ENCODE data around the gene MAP4K5.

MAP4K5 gene

DNA sequence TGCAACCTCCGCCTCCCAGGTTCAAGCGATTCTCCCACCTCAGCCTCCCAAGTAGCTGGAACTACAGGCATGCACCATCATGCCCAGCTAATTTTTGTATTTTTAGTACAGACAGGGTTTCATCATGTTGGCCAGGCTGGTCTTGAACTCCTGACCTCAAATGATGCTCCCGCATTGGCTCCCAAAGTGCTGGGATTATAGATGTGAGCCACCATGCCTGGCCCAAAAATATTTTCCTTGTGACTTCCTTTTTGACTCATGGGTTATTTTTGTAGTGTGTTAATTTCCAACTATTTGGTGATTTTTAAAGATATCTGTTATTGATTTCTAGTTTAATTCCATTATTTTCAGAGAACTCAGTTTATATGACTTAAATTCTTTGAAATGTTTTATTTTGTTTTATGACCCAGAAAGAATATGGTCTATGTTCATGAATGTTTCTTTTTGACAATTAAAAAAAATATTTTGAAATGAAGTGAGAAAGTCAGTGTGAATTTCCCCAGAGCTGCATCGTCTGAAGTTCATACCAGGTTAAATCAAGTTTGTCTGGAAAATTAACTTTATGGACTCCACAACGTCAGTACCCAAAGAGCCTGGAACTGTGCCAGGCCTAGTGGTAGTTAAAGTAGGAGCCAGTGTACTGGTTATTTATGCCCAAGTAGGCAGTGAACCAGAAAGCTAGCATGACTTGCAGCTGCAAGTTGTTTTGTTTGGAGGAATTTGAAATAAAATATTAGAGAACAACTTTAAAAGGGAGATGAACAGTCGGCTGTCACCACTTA lies 132.9 kb downstream of the MAP4K5 start:
- no peak for DNase-seq (ENCODE audit: low read depth)

DNA sequence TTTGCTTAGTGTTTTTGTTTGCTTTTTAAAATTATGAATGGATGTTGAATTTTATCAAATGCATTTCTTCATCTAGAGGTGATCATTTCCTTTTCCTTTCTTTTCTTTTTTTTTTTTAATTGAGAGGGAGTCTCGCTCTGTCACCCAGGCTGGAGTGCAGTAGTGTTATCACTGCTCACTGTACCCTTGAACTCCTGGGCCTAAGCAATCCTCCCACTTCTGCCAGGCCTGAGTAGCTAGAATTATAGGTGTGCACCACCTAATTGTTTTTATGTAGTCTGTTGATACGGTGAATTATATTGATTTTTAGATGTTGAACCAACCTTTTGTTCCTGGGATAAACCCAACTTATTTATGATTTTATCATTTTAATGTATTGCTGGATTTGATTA lies 134.2 kb downstream of the MAP4K5 start:
- DNase-seq (ENCODE audit: low read depth): no peak

DNA sequence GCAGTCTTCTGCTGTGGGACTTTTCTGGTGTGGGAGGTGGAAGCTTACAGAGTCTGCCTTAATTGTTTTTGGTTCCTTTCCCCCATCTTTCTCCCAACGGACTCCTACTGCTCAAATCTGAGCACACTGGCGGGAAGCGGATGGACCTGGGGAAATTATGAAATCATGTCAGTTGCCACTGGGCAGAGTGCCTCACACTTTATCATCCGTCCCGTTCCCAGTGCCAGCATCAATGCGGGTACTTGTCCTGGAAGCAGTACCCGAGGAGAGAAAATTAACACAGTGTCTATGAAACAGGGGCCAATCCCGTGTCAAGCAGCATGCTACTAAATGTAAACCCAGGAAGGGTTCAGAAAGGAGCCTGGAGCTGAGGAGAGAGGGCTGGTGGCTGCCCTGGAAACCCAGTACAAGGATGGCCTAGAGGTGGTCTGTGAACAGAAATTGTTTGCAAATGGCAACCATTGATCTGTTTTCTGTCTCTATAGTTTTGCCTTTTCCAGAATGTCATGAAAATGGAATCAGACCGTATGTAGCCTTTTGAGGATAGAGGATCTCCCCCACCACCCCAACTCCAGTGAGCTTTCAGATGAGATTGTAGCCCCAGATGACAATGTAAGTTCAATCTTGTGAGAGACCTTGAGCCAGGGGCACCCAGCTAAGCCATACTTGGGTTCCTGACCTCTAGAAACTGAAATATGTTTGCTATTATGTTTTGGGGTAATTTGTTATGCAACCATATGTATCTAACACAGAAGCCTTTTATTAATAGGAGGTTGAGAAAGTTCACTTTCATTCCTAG lies 134.8 kb downstream of the MAP4K5 start:
- no peak for DNase-seq (ENCODE audit: low read depth)

DNA sequence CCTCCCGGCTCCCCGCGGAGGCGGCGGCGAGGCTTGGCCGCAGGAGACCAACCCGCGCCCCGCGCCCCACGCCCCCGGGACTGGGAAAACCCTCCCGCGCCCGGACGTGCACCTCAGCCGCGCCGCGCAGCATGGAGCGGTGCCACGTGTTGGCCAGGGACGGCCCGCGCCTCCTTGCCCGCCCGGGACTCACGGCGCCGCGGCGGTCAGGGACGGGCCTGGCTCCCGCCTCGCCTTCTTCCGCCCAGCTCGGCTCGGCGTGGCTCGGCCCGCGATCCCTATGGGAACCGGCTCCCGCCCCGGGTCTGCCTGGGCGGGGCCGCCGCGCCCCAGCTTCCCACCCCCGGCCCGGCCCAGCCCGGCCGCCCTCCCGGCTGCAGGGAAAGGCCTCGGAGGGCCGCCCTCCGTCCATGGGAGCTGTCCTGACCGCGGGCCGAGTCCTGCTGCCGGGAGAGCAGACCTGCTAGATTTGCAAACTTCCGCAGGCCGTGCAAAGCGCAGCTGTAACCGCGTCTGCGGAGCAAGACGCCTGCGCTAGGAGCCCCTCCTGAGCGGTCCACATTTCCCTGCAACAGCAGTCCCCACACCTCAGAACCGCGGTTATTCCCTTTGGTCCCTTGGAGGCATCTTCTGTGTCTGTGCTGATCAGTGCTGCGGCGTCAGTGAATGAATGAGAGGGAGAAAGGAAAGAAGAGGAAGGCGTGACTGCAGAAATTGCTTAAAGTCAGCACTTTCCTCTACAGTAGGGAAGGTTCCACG lies 135.6 kb downstream of the MAP4K5 start, which contains the start of gene CDKL1:
Gene CDKL1 (minus strand): TSS at position 251 of the 759 bp plus-strand sequence. CDS start 1,013 bp downstream, outside the sequence.
- DNase-seq (ENCODE audit: low read depth): no peak

DNA sequence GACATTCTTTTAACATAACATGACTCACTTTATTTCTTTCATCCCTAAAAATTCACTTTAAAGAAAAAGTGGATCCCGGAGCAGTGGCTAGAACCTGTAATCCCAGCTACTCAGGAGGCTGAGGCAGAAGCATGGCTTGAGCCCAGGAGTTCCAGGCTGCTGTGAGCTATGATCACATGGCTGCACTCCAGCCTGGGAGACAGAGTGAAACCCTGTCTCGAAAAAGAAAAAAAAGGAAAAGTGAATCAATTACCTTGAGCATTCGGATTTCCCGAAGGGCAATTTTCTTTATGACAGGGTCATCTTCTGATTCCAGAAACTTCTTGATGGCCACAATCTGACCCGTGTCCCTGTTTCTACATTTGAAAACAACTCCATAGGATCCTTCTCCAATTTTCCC lies 136.9 kb downstream of the MAP4K5 start:
- no peak for DNase-seq (ENCODE audit: low read depth)

DNA sequence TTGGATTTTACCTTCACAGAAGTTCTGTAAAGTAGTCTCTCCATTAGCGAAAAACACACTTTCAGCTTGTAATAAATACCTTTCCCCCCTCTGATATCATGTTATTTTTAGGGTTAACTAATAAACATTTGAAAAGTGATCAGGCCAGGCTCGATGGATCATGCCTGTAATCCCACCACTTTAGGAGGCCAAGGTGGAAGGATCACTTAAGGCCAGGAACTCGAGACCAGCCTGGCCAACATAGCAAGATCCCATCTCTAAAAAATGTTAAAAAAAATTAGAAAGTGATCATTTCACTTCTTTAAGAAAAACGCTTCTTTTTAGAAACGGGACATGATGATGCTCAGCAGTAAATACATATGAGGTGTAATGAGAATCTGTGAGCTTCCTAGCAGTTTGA lies 137.7 kb downstream of the MAP4K5 start:
- DNase-seq (ENCODE audit: low read depth): no peak

DNA sequence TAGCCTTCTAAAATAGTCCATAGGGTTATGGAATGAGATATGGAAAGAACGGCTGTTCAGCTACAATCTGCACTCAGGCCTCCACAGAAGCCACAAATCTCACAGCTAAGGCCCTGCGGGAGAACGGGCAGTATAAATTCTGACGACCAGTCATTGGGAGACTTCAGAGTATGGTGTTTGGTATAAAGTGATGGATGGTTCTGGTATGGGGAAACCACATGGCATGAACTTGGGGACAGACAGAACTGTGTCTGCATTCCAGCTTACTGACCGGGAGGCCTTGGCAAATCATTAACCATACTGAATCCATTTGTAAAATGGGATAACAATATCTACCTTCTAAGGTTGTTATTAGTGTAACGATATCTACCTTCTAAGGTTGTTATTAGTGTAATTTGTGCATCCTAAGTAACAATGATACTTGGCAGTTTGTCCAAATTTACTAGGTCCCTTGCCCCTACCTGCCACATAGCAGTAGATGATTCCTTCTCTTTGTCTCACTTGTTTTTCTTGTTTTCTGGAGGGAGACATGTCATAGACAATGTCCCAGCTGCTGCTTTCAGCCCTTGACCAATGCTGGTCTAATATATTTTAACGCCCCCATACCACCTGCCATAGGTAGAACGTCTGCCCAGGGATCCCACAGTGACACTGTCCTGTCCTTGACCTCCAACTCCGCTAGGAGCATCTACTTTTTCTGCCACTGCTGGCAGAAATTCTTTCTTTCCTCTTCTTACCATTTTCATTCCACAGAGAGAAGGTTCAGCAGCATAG lies 142.5 kb downstream of the MAP4K5 start:
- no peak for DNase-seq (ENCODE audit: low read depth)

DNA sequence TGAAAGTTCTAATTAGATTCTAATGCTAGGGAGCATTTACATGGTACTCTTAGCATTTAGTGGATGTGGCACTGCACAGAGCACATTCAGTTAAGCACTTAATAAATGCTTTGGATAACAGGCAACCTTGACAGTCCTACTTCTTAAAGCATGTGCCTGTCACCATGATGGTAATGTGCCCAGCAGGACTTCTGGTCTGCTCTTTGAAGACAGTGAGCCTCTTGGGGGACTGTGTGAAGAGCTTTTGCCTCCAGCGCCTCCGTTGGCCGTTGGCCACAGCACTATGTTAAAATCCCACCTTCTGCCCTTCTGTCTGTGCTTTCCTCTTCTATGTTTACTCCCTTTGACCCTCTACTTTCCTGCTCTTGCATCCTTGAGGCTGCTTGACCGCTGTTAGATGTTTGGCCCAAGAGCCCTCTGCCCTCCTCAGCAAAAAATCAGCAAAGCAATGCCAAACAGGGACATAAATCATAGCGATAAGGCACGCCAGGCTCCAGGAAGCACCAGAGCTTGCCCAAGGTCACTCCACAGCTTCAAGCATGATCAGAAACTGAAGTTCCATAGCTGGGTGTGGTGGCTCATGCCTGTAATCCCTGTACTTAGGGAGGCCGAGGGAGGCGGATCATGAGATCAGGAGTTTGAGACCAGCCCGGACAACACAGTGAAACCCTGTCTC lies 144.0 kb downstream of the MAP4K5 start:
- no peak for DNase-seq (ENCODE audit: low read depth)

DNA sequence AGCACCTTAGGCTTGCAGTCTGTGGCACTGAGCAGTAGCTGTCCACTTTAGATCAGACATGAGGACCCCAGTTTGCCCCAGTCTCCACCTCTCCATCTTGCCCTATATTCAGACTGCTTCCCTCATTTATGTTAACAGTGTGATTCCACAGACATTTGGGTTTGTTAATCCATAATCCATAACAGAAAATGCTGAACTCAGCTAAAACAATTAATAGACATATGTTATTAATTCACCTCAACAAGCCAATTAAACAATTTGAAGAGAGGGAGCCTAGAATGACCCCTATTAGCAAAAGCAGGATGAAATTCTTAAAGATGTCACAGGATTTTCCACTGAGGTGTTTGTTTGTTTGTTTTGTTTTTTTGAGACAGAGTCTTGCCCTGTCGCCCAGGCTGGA lies 144.8 kb downstream of the MAP4K5 start:
- DNase-seq (ENCODE audit: low read depth): no peak

DNA sequence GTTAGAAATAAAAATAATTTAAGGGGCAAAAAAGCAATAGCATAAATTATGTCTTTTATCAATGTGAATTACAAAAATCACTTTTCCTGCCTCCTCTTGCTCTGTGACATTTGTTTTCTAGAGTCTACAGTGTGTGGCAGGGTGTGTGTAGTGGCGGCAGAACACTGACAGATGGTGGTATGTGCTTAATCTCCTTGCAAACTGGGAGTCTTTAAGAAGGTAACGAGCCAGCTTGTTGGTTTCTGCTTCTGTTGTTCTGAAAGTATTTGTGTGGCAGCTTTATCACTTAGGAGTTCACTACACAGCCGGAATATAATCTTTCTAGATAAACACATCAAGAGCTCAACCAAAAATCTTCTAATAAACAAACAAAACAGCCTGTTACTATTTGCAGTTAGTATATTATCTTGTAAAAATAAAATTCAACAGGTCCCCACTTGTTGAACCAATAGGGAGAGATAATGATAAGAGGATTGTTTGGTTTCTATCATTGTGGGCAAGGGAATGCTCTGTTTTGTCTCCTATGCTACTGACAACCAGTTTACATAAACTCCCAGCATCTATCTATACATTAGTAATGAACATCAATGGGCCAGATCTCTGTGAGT lies 148.6 kb downstream of the MAP4K5 start:
- DNase-seq (ENCODE audit: low read depth): no peak

DNA sequence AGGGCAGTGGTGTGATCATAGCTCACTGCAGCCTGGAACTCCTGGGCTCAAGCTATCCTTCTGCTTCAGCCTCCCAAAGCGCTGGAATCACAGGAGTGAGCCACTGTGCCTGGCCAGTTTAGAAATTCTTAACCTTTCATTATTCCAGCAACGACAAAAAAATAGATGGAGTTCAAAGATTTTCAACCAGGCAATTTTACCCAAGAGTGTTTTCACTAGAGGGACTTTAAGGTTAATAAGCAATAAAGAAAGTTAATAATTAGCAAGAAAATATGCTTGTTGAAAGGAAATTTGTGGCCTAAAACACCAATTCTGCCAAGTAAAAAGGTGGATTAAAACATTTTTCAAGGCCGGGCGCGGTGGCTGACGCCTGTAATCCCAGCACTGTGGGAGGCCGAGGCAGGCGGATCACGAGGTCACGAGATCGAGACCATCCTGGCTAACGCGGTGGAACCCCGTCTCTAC lies 150.5 kb downstream of the MAP4K5 start:
- DNase-seq (ENCODE audit: low read depth): no peak

DNA sequence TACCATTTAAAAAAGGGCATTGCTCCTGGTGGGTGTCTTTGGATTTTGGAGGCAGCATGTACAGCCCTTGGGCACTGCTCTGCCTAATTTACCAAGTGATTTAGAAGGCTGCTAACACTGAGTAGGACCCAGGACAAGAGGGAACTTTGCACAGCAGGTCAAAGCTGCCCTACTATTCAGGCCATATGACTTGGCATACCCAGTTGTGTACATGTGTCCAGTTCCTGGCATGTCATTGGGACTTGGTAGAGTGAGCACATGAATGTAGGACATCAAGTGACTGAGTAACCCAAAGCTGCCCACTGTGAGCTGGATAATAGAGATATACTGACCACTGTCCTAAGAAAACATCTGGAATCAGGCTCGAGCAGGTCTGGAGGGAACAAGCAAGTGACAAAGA lies 151.4 kb downstream of the MAP4K5 start:
- no peak for DNase-seq (ENCODE audit: low read depth)

DNA sequence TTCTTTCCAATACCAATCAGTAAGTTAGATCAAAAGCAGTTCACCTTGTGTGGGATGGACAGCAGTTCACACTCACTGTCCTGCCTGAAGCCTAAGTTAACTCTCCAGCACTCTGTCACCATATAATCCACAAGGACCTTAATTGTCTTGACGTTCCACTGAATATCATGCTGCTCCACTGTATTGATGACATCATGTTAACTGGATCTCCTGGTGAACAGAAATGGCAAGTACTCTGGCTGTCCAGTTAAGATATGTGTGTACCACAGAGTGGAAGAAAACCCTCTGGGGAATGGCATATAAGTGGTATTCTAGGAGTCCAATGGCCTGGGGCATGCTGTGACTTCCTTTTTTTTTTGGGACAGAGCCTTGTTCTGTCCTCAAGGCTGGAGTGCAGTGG lies 151.9 kb downstream of the MAP4K5 start:
- DNase-seq (ENCODE audit: low read depth): no peak

DNA sequence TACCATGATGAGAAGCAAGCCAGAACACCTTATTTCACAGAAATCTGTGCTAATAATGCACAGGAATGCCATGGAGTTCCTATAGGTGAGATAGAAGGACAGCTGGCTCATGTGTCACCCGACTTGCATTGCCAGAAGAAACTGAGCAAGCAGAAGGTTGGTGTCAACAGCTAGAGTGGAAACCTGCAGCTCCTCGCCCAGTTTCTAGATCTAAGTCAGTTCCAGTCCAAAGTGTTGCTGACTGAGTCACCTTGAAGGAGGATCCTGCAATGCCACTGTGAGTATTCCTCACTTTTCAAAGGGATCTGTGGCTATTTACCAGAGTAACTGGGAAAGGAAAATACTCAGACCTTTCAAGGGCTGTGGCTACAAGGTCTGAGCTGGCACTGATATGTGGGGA lies 152.8 kb downstream of the MAP4K5 start:
- no peak for DNase-seq (ENCODE audit: low read depth)

DNA sequence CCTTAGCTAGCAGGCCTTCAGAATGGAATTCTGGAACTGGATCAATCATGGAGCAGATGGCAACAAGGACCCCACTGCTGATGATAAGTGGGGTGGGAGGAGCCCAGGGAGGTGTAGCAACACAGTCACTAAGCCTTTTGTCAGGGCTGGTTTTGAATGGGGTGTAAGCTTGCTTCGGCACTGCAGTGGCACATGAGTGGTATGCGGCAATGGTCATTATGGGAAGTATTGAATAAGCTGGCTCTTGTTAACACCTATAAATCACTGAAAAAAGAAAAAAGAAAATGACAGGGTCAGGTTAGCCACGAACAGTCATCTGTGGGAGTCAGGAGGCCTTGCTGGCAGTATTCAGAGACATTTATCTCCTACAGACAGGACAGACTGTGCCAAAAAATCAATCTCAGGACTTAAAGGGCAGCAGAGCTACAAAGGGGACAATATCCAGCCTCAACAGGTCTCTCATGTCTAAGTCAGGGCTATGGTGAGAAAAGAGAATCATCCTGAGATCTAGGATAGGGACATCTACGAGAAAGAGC lies 154.8 kb downstream of the MAP4K5 start:
- no peak for DNase-seq (ENCODE audit: low read depth)

DNA sequence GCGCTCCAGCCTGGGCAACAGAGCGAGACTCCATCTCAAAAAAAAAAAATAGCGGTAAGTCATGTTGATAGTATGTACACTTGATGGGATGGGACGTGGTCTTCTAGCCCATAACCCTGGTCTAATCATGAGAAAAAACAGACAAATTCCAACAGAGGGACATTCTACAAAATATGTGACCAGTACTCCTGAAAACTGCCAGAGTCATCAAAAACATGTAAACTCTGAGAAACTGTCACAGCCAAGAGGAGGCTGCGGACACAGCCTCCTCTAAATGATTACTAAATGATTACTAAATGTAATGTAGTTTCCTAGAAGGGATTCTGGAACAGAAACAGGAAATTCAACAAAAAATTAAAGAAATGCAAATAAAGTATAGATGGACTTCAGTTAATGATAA lies 156.6 kb downstream of the MAP4K5 start:
- no peak for DNase-seq (ENCODE audit: low read depth)

DNA sequence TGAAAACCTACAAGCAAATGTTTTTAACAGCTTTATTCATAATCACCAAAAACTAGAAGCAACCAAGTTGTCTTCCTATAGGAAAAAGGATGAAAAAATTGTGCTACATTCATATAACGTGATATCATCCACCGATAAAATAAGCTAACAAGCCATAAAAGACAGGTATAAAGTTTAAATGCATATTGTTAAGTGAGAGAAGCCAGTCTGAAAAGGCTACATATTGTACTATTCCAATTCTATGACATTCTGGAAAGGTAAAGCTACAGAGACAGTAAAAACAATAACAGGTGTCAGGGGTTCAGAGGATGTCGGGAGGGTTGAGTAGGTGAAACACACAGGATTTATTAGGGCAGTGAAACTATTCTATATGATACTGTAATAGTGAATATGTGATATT lies 158.4 kb downstream of the MAP4K5 start:
- DNase-seq (ENCODE audit: low read depth): no peak

DNA sequence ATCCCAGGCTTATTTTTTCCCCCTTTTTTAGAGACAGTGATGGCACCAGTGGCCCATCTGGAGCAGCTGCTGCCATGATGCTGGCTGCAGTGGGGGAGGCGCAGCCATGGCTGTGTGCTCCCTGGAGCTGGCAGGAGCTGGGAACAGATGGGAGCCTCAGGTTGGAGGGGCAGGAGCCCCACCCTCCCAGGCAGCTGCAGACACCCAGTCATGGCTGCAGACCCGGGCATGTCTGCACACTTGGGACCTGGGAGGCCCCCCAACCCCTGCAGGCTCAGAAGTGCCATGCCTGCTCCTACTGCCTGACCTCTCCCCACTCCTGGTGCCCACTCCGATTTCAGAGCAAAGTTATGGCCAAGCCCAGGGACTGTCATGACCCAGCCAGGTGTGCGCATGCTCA lies 160.8 kb downstream of the MAP4K5 start:
- no peak for DNase-seq (ENCODE audit: low read depth)
